H9 (cell line): ENCODE data around the gene ALDH9A1. TPM values are rescaled to one million over a fixed set of nuclear protein-coding genes. Genes with fewer than 3 reads are reported as not detected.

Experiments
- DNase-seq: peaks from one replicate; pipeline ENCODE4 v3.0.0-alpha.2; 2017
- H2AFZ ChIP-seq: one replicate; pipeline ENCODE4 v1.6.1; 2013; ENCODE audit warnings: mild to moderate bottlenecking, low read length, control low read depth, moderate library complexity
- H2AK5ac ChIP-seq: 2 replicates; pipeline ENCODE4 v1.6.1; 2013; ENCODE audit warnings: low read length, control low read depth, mixed read lengths; ENCODE audit not compliant: insufficient read length
- H2BK120ac ChIP-seq: one replicate; pipeline ENCODE4 v1.6.1; 2013; ENCODE audit warnings: low read depth, mild to moderate bottlenecking, low read length, control low read depth, inconsistent platforms; ENCODE audit not compliant: poor library complexity, severe bottlenecking
- H2BK12ac ChIP-seq: 2 replicates; pipeline ENCODE4 v1.6.1; 2013; ENCODE audit warnings: low read length, control low read depth, mixed read lengths, low read depth; ENCODE audit not compliant: insufficient read length
- H2BK15ac ChIP-seq: 2 replicates; pipeline ENCODE4 v1.6.1; 2013; ENCODE audit warnings: low read depth, low read length, control low read depth
- H2BK20ac ChIP-seq: one replicate; pipeline ENCODE4 v1.6.1; 2013; ENCODE audit warnings: low read depth, mild to moderate bottlenecking, low read length, control low read depth, inconsistent platforms; ENCODE audit not compliant: poor library complexity, severe bottlenecking
- H2BK5ac ChIP-seq: 2 replicates; pipeline ENCODE4 v1.6.1; 2013; ENCODE audit warnings: low read length, control low read depth, mixed read lengths; ENCODE audit not compliant: insufficient read length
- H3K14ac ChIP-seq: 2 replicates; pipeline ENCODE4 v1.6.1; 2013; ENCODE audit warnings: low read length, control low read depth; ENCODE audit not compliant: insufficient read depth
- H3K18ac ChIP-seq: 2 replicates; pipeline ENCODE4 v1.6.1; 2013; ENCODE audit warnings: low read depth, mild to moderate bottlenecking, mixed read lengths, low read length, control low read depth; ENCODE audit not compliant: insufficient read length
- H3K23ac ChIP-seq: 2 replicates; pipeline ENCODE4 v1.6.1; 2013; ENCODE audit warnings: low read length, control low read depth, mixed read lengths, low read depth; ENCODE audit not compliant: insufficient read length
- H3K23me2 ChIP-seq: 2 replicates; pipeline ENCODE4 v1.6.1; 2013; ENCODE audit warnings: low read depth, mild to moderate bottlenecking, mixed read lengths, low read length, control low read depth; ENCODE audit not compliant: insufficient read length, poor library complexity, severe bottlenecking
- H3K27ac ChIP-seq: 2 replicates; pipeline ENCODE4 v1.5.1; 2013; ENCODE audit warnings: low read length, control low read depth, mixed read lengths, low read depth; ENCODE audit not compliant: insufficient read length
- H3K27me3 ChIP-seq: 2 replicates; pipeline ENCODE4 v1.6.1; 2013; ENCODE audit warnings: low read length, control low read depth, inconsistent platforms; ENCODE audit not compliant: insufficient read depth
- H3K4ac ChIP-seq: 2 replicates; pipeline ENCODE4 v1.6.1; 2013; ENCODE audit warnings: low read depth, mild to moderate bottlenecking, control low read depth, inconsistent platforms, low read length, moderate library complexity
- H3K4me1 ChIP-seq: 2 replicates; pipeline ENCODE4 v1.6.1; 2013; ENCODE audit warnings: low read length, control low read depth, inconsistent platforms; ENCODE audit not compliant: insufficient read depth
- H3K4me2 ChIP-seq: 2 replicates; pipeline ENCODE4 v1.6.1; 2013; ENCODE audit warnings: low read length, control low read depth, mixed read lengths; ENCODE audit not compliant: insufficient read length, insufficient read depth
- H3K56ac ChIP-seq: 2 replicates; pipeline ENCODE4 v1.6.1; 2013; ENCODE audit warnings: low read depth, mild to moderate bottlenecking, mixed read lengths, low read length, control low read depth; ENCODE audit not compliant: insufficient read length
- H3K79me1 ChIP-seq: 2 replicates; pipeline ENCODE4 v1.6.1; 2013; ENCODE audit warnings: low read depth, mild to moderate bottlenecking, moderate library complexity, low read length, control low read depth, inconsistent platforms; ENCODE audit not compliant: insufficient read depth, poor library complexity, severe bottlenecking
- H3K79me2 ChIP-seq: 2 replicates; pipeline ENCODE4 v1.6.1; 2013; ENCODE audit warnings: low read length, control low read depth, inconsistent platforms; ENCODE audit not compliant: insufficient read depth
- H3K9ac ChIP-seq: 2 replicates; pipeline ENCODE4 v1.6.1; 2013; ENCODE audit warnings: low read length, control low read depth, mixed read lengths; ENCODE audit not compliant: insufficient read length; ENCODE audit errors: extremely low read depth
- H3K9me3 ChIP-seq: one replicate; pipeline ENCODE4 v1.6.1; 2013; ENCODE audit warnings: low read depth, low read length, inconsistent platforms; ENCODE audit not compliant: control insufficient read depth
- H3T11ph ChIP-seq: one replicate; pipeline ENCODE4 v1.6.1; 2013; ENCODE audit warnings: mild to moderate bottlenecking, low read length, control low read depth, inconsistent platforms
- H4K20me1 ChIP-seq: one replicate; pipeline ENCODE4 v1.6.1; 2013; ENCODE audit not compliant: control insufficient read depth, insufficient read length, insufficient read depth
- H4K5ac ChIP-seq: 2 replicates; pipeline ENCODE4 v1.6.1; 2013; ENCODE audit warnings: low read depth, mild to moderate bottlenecking, mixed read lengths, low read length, control low read depth; ENCODE audit not compliant: insufficient read length
- H4K8ac ChIP-seq: replicated peaks from 2 replicates; pipeline ENCODE4 v1.6.1; 2013; ENCODE audit warnings: low read length, control low read depth, mixed read lengths, low read depth; ENCODE audit not compliant: insufficient read length
- H4K91ac ChIP-seq: 2 replicates; pipeline ENCODE4 v1.6.1; 2013; ENCODE audit warnings: low read depth, mild to moderate bottlenecking, moderate library complexity, mixed read lengths, low read length, control low read depth; ENCODE audit not compliant: insufficient read length
- H3K27ac Mint-ChIP-seq, 3 experiments: 2 replicates in 2 of 3; 3 replicates in 1 of 3; pipeline ENCODE4 v1.8.0; 2020 to 2021; ENCODE audit warnings: mixed read lengths in 3 of 3, mild to moderate bottlenecking in 1 of 3, moderate library complexity in 1 of 3
- H3K27me3 Mint-ChIP-seq: 2 replicates; pipeline ENCODE4 v1.8.0; 2021; ENCODE audit warnings: low read depth, mild to moderate bottlenecking, moderate library complexity, mixed read lengths
- H3K36me3 Mint-ChIP-seq, 3 experiments: 2 replicates in 2 of 3; 3 replicates in 1 of 3; pipeline ENCODE4 v1.8.0; 2020 to 2021; ENCODE audit warnings: low read depth in 3 of 3, mixed read lengths in 3 of 3; ENCODE audit not compliant: insufficient read depth in 1 of 3
- H3K4me1 Mint-ChIP-seq, 2 experiments: 2 replicates each; pipeline ENCODE4 v1.8.0; 2020; ENCODE audit warnings: mixed read lengths in 2 of 2
- H3K4me3 Mint-ChIP-seq, 2 experiments: 2 replicates in 1 of 2; 3 replicates in 1 of 2; pipeline ENCODE4 v1.8.0; 2020 to 2021; ENCODE audit warnings: mild to moderate bottlenecking in 2 of 2, mixed read lengths in 2 of 2, moderate library complexity in 1 of 2
- H3K9me3 Mint-ChIP-seq, 2 experiments: 2 replicates in 1 of 2; 3 replicates in 1 of 2; pipeline ENCODE4 v1.8.0; 2020; ENCODE audit warnings: mild to moderate bottlenecking in 2 of 2, mixed read lengths in 2 of 2, moderate library complexity in 1 of 2
- WGBS: extraction: QIAGEN DNeasy Blood & Tissue Kit; methylation state at CpG from one replicate; pipeline ENCODE4 v1.1.7; 2013; ENCODE audit warnings: missing lambda C conversion rate, low lambda C conversion rate, mixed read lengths; ENCODE audit not compliant: insufficient read length; ENCODE audit errors: extremely low coverage; 5-methylcytosine and 5-hydroxymethylcytosine counted together
- total RNA-seq: library from RNA; stranded (reverse); gene quantifications from 2 replicates; pipeline ENCODE4 v1.2.1, GENCODE V29; 2021
- TF ChIP-seq, protein P1 (sequence below): fragments of 200-600 bp; sonication (generic); conservative IDR thresholded peaks from 3 replicates; pipeline ENCODE4 v1.8.0; 2021; ENCODE audit warnings: antibody characterized with exemption, mild to moderate bottlenecking

Gene ALDH9A1
- total RNA-seq, 1 experiment from 2014 or later: 55.0 TPM

GRCh38 chr1:165671526-165671925 is 26.8 kb downstream of the ALDH9A1 start:
- no peak overlapping the region for H3K4ac ChIP-seq
- H4K91ac ChIP-seq: no peak overlapping the region
- no peak overlapping the region for H3K4me2 ChIP-seq
- no peak overlapping the region for H3K56ac ChIP-seq
- H3K18ac ChIP-seq: no peak overlapping the region
- H3K23me2 ChIP-seq: no peaks in the 10 kb centered on the region
- no peak for DNase-seq
- Mint-ChIP-seq H3K9me3 (peaks cover 2 to 5% of the 10 kb centered on the region in 2 experiments; a peak in 3 of 5 replicates), H3K27ac (no peak overlapping the region), H3K4me3 (no peak overlapping the region), H3K36me3 (peaks cover 26 to 63% (median 59%) of the 10 kb centered on the region in 3 experiments; a peak in 6 of 7 replicates), H3K27me3 (no peaks in the 10 kb centered on the region), H3K4me1 (no peaks in the 10 kb centered on the region)
- H3K79me2 ChIP-seq: no peaks in the 10 kb centered on the region
- no peaks in the 10 kb centered on the region for H4K20me1 ChIP-seq
- no peak overlapping the region for H2AK5ac ChIP-seq
- TF ChIP-seq, protein P1, sequence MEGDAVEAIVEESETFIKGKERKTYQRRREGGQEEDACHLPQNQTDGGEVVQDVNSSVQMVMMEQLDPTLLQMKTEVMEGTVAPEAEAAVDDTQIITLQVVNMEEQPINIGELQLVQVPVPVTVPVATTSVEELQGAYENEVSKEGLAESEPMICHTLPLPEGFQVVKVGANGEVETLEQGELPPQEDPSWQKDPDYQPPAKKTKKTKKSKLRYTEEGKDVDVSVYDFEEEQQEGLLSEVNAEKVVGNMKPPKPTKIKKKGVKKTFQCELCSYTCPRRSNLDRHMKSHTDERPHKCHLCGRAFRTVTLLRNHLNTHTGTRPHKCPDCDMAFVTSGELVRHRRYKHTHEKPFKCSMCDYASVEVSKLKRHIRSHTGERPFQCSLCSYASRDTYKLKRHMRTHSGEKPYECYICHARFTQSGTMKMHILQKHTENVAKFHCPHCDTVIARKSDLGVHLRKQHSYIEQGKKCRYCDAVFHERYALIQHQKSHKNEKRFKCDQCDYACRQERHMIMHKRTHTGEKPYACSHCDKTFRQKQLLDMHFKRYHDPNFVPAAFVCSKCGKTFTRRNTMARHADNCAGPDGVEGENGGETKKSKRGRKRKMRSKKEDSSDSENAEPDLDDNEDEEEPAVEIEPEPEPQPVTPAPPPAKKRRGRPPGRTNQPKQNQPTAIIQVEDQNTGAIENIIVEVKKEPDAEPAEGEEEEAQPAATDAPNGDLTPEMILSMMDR: no peak
- H3K9me3 ChIP-seq: no peaks in the 10 kb centered on the region
- no peak overlapping the region for H3K14ac ChIP-seq
- no CpG with 5 or more reads among the region's 2 CpGs for WGBS
- H2BK120ac ChIP-seq: no peak overlapping the region
- no peak overlapping the region for H2BK15ac ChIP-seq
- no peak overlapping the region for H3K9ac ChIP-seq
- H3K27ac ChIP-seq: no peak overlapping the region
- no peak overlapping the region for H3T11ph ChIP-seq
- H4K5ac ChIP-seq: no peak overlapping the region
- no peak overlapping the region for H2AFZ ChIP-seq
- no peak overlapping the region for H4K8ac ChIP-seq
- H2BK20ac ChIP-seq: no peak overlapping the region
- no peak overlapping the region for H2BK12ac ChIP-seq
- H3K23ac ChIP-seq: no peak overlapping the region
- no peak overlapping the region for H2BK5ac ChIP-seq
- no peaks in the 10 kb centered on the region for H3K79me1 ChIP-seq
- H3K4me1 ChIP-seq: no peaks in the 10 kb centered on the region
- H3K27me3 ChIP-seq: no peaks in the 10 kb centered on the region
